GM10266 (cell line): ENCODE data around the gene KIF6.

Source experiments
- DNase-seq: peaks from one replicate; pipeline ENCODE4 v3.0.0; 2012; ENCODE audit errors: extremely low spot score
- CTCF ChIP-seq: IDR thresholded peaks from 2 replicates; pipeline ENCODE4 v1.5.1; 2012; ENCODE audit warnings: mild to moderate bottlenecking, low read depth; ENCODE audit not compliant: control insufficient read depth, insufficient read depth; ENCODE audit errors: missing control alignments

The KIF6 gene

GRCh38 chr6:39594285-39594684 lies 130.9 kb downstream of the KIF6 start:
- DNase-seq = no peak
- no peak for TF ChIP-seq CTCF

GRCh38 chr6:39593646-39594045 lies 131.6 kb downstream of the KIF6 start:
- DNase-seq = no peak
- no peak for TF ChIP-seq CTCF

- TF ChIP-seq CTCF = no peak
- DNase-seq = no peak
Measured at GRCh38 chr6:39590871-39591393, 134.3 kb downstream of the KIF6 start.

GRCh38 chr6:39587080-39587479 lies 138.1 kb downstream of the KIF6 start:
- no peak for TF ChIP-seq CTCF
- no peak for DNase-seq

GRCh38 chr6:39585641-39586040 lies 139.6 kb downstream of the KIF6 start:
- TF ChIP-seq CTCF = no peak
- no peak for DNase-seq

- no peak for DNase-seq
- TF ChIP-seq CTCF = no peak
Measured at GRCh38 chr6:39577446-39578165, 147.6 kb downstream of the KIF6 start.

- no peak for TF ChIP-seq CTCF
- no peak for DNase-seq
Measured at GRCh38 chr6:39576556-39577303, 148.5 kb downstream of the KIF6 start.
